ENCODE results near the gene MAPK7.
"Not testable (repeated sequence)": the region's sequence is repeated elsewhere in the genome, so short reads cannot be mapped to it uniquely, and the experiment has no call there.

Gene MAPK7

GRCh38 chr17:19343671-19344151 lies 34.6 kb upstream of the MAPK7 start:
- no peak for DNase-seq

- no peak for DNase-seq
Observed at GRCh38 chr17:19344311-19345066, 33.8 kb upstream of the MAPK7 start.

GRCh38 chr17:19345067-19345460 lies 33.2 kb upstream of the MAPK7 start:
- DNase-seq = no peak

- no peak for DNase-seq
Observed at GRCh38 chr17:19345486-19346350, 32.6 kb upstream of the MAPK7 start.

- DNase-seq = peak; percentile 68
Observed at GRCh38 chr17:19346351-19347255, 31.7 kb upstream of the MAPK7 start.

GRCh38 chr17:19347323-19348080 lies 30.8 kb upstream of the MAPK7 start:
- DNase-seq = no peak

GRCh38 chr17:19348081-19348650 lies 30.1 kb upstream of the MAPK7 start:
- DNase-seq = no peak

- DNase-seq = no peak
Observed at GRCh38 chr17:19348806-19349205, 29.5 kb upstream of the MAPK7 start.

GRCh38 chr17:19353401-19353800 lies 24.9 kb upstream of the MAPK7 start:
- DNase-seq = not testable (repeated sequence)

- no peak for DNase-seq
Observed at GRCh38 chr17:19354748-19355147, 23.6 kb upstream of the MAPK7 start.

- no peak for DNase-seq
Observed at GRCh38 chr17:19357351-19357750, 20.9 kb upstream of the MAPK7 start.

GRCh38 chr17:19357761-19358160 lies 20.5 kb upstream of the MAPK7 start:
- DNase-seq = no peak

GRCh38 chr17:19359151-19359550 lies 19.1 kb upstream of the MAPK7 start:
- no peak for DNase-seq

GRCh38 chr17:19359856-19360255 lies 18.4 kb upstream of the MAPK7 start:
- no peak for DNase-seq

GRCh38 chr17:19360772-19361171 lies 17.5 kb upstream of the MAPK7 start:
- no peak for DNase-seq

- no peak for DNase-seq
Observed at GRCh38 chr17:19361326-19361725, 17.0 kb upstream of the MAPK7 start.

- no peak for DNase-seq
Observed at GRCh38 chr17:19361944-19362276, 16.4 kb upstream of the MAPK7 start.

- DNase-seq = peak; percentile 89
Observed at GRCh38 chr17:19362277-19363113, 15.8 kb upstream of the MAPK7 start, which contains the start of gene B9D1. TSS of gene B9D1 (minus strand) at chr17:19362723. CDS start at chr17:19362569, 154 bp downstream.

- DNase-seq = no peak
Observed at GRCh38 chr17:19363114-19363438, 15.2 kb upstream of the MAPK7 start.

GRCh38 chr17:19363460-19364035 lies 14.8 kb upstream of the MAPK7 start:
- no peak for DNase-seq

Measured in HCEC 1CT (cell line).